H4 (cell line): ENCODE results near the gene SEC22A. TPM values are rescaled to one million over a fixed set of nuclear protein-coding genes. Genes with fewer than 3 reads are reported as not detected.

ENCODE experiments used
- DNase-seq: peaks from one replicate; pipeline ENCODE4 v3.0.0-alpha.2; 2015; ENCODE audit warnings: low spot score
- total RNA-seq: library from RNA; depleted of rRNA; stranded (reverse); fragments of >200 nt; shearing (Covaris generic); gene quantifications from 2 replicates; pipeline ENCODE4 v1.2.3, GENCODE V29; 2014; rRNA removed

SEC22A gene
- total RNA-seq = 58.4 and 66.6 TPM in 2 replicates

DNA sequence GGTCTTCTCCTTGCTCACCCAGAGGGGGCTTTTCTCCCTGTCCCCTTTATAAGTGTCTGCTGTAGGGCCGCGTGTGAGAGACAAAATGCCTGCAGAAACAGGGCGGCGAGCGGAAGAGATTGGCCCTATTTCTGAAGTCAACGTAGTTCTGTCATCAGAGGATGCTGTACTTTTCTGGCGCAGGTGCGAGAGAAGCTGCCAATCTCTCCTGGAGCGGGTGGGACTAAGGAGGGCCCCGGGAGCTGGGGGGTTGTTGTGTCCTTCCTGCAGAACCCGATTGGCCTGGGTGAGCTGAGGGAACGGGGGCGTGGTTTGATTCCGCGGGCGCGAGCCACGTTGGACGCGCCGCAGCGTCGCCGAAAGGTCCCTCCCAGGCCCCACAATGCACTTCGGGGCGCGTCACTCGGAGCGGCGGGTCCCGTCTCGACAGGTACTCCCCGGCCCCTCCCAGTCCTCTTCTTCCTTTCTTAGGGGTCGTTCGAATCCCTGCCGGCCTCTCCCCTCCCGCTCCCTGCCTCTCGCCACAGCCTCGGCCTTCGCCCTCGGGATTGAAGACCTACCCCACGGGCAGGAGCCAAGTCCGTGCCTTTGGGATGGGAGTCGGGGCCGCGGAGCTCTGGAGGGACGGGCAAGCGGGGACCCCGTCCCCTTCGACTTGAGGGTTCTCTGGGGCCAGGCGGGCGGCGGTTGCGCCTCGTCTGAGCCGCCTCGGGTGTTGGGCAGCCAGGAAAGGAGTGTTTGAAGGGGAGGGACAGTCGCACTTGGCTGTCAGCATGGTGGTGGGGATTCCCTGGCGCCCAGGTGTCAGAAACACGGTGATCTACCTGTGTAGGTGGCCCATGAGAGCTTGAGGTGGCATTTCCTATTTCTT, at the start of gene SEC22A:
TSS of gene SEC22A (plus strand) at position 387 of the 871 bp plus-strand sequence. CDS start 7,275 bp downstream, outside the sequence.
- DNase-seq = peak; percentile 94

DNA sequence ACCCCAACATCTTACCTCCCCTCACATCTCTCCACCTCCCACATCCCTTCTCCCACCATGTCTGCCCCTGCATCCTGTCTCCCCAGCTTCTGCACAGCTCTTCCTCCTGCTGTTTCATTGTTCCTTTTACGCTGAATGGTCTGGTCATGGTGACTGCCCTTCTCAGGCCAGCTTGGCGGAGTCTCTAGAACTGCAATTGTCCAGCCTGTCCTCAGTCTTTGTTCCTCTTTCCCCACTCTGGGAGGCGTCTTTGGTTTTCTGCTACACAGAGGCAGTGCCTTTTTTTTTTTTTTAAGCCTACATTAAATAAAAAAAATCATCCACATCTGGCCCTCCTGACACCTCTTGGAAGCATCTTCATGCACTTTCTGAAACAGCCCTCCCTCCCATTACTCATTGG, 49.1 kb upstream of the SEC22A start:
- no peak for DNase-seq

DNA sequence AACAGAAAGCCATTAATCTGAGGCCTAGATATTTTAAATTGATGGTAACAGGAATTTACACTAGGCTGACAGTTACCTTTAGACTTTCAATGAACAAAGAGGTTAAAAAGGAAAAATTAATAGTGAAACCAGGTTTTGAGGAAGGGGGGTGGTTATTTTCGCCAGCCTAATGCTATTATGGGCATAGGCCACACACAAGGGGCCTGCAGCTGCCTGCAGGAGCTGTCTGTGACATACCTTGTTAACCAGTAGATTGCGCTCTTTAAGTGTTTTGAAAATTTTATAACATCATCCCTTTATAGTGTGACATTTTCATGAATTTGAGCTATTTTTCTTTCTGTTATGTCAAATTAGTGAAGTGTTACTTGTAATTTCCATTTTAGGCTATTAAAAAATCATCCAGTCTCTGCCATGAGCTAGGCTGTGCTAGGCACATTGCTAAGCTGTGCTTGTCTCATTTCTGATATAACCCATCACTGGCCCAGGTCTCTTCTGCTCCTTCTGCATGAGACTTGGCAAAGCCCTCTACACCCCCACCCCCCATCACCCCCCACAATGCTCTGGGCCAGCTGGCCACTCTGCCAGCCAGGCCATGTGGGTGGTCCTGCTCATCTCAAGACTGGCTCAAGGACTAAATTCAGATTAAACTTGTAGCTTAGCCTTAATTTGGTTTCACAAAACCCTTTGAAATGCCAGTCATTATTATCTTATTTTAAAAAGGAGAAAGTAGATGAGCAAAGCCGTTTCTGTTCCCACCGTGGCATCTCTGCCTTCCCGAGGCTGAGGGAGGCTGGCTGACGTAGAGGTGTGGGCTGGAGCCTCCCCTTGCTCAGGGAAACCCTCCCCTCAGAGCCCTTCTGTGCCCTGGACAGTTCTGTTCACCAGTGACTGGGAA, 48.4 kb upstream of the SEC22A start:
- no peak for DNase-seq

- no peak for DNase-seq
Measured at GRCh38 chr3:123154020-123154985, 47.4 kb upstream of the SEC22A start.

DNA sequence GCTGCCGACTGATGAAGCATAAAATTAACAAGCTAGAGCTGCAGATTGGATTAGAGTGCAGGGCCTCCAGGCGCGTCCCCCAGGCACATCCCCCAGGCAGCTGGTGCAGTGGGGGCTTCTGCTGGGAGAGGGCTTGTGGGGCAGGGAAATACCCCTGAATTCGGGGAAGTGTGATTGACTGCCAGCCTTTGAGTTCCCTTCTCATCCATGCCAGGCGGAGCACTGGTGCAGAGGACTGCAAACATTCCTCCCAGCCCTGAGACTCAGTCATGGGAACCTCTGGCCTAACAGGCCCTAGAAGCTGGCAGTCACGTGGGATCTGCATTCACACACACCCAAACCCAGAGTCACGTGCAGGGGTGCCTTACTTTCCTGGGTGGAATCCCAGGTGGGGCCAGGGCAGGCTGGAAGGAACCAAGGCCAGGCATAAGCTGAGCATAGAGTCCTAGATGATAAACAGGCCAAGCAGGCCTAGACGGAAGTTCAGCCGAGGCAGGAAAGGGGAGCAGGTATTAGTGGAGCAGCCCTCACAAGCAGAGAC, 46.2 kb upstream of the SEC22A start:
- DNase-seq = no peak

GRCh38 chr3:123156276-123156995, 45.3 kb upstream of the SEC22A start:
- no peak for DNase-seq

DNA sequence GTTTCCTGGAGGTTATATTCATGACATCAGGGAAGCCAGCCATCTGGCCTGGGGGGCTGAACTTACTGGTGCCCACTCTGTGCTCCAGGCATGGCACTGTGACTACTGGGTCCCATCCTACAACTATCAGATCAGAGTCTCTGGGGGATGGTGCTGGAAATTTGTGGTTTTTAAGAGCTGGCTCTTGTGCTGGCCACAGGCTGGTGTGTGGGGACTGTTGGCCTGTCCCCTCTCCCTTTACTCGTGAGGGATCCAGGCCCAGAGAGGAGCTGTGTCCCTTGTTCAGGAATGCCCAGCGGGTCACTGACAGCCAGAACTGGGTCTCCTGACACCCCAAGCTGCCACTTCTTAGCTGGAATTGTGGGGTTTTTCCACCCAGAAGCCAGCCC, 44.5 kb upstream of the SEC22A start:
- no peak for DNase-seq

- no peak for DNase-seq
Measured at GRCh38 chr3:123157598-123158287, 44.0 kb upstream of the SEC22A start.

DNA sequence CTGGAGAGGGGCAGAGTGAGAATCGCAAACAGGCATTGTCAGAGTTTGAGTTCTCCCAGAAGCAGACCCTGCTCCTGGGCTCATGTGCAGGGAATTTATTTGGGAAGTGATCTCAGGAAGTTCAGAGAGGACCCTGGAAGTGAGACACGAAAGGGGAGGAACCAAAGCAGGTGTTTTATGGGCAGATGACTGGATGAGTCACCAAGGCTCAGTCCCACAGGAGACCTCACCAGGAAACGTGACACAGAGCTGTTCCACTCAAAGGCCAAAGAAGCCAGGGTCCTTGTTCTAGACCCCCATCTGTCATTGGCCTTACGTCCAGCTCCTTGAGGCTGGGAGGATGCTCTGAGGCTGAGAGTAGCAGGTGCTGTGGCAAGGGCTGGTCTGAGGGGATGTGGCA, 43.4 kb upstream of the SEC22A start:
- DNase-seq = peak; percentile 5

DNA sequence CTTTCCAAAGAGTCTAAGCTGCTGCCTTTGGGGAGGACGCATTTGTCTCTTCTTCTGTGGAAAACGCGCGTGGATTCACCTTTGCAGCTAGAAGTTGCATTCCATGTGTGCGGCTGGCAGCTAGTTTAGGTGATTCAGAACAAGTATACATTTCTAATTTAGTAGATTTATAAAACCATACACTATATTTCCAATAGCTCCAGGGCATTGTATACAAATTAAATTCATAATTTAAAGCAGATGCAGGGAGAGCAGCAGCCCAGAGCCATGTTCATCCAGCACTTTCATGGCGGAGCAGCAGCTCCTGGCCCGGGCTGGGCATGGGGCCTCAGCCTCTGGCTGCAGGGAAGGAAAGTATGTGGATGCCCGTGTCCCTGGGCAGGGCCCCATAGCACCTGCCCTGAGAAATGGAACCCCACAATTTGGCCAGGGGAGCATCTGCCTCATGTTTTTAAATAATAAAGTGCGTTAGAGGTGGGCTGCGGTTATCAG, 42.8 kb upstream of the SEC22A start:
- no peak for DNase-seq

- DNase-seq = no peak
Measured at GRCh38 chr3:123159926-123160635, 41.7 kb upstream of the SEC22A start.

DNA sequence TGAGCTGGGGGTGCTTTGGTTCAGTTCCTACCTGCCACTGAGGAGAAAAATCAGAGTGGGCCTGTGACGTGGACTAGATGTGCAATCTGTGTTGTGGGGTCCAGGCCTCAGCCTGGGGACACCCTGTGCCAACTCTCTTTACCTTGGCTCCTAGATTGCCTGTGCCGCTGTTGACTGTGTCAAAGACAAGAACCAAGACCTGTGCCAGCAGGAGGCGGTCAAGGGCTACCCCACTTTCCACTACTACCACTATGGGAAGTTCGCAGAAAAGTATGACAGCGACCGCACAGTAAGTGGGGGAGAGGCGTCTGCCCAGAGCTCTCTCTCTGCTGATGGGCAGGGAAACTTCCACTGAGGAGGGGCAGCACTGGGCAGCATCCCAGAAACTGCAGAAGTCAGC, 40.6 kb upstream of the SEC22A start:
- no peak for DNase-seq

DNA sequence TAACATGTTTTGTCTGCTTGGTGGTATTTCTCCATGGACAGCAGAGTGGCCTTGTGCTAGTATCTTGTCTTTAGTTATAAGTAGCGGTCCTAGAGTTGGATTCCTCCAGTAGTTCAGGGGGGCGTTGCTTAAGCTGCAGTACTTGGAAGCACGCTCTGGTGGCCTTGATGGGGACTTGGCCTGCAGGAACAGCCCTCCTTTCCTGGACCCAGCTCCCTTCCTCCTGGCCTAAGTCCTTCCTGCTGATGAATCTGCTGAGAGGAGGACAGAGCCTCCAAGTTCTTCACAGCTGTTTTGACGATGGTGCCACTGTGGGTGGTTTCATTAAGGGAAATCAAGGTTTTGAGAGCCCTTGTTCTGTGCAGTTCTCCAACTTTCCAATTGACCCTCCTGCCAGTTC, 38.6 kb upstream of the SEC22A start:
- DNase-seq = no peak

DNA sequence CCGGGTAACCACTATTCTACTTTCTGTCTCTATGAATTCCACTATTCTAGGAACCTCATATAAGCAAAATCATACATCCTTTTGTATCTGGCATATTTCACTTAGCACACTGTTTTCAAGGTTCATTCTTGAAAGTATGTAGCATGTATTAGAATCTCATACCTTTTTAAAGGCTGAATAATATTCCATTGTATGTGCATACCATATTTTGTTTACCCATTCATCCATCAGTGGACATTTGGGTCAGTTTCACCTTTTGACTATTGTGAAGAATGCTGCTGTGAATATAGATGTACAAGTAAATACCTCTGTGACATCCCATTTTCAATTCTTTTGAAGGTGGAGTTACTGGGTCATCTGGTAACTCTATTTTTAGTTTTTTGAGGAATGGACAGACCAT, 36.6 kb upstream of the SEC22A start:
- no peak for DNase-seq

DNA sequence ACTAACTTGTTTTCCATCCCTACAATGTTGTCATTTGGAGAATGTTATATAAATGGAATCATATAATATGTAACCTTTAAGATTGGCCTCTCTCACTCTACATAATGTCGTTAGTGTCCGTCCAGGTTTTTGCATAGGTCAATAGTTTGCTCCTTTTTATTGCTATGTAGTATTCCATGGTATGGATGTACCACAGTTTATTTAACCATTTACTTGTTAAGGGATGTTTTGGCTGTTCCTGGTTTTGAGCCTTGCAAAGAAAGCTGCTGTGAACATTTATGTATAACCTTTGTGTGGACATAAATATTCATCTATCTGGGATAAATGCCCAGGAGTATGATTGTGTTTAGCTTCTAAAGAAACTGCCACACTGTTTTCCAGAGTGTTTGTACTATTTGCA, 34.1 kb upstream of the SEC22A start:
- no peak for DNase-seq

DNA sequence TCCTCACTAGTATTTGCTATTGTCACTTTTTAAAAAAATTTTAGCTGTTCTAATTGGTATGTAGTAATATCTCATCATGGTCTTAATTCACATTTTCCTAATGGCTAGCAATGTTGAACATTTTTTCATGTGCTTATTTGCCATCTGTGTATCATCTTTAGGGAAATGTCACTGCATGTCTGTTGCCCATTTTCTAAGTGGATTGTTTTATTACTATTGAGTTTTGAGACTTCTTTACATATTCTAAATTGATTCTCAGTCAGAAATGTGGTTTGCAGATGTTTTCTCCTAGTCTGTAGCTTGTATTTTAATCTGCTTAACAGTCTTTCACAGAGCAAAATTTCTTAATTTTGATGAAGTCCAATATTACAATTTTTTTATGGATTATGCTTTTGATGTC, 33.6 kb upstream of the SEC22A start:
- DNase-seq = no peak

GRCh38 chr3:123168605-123169004, 33.1 kb upstream of the SEC22A start:
- no peak for DNase-seq

DNA sequence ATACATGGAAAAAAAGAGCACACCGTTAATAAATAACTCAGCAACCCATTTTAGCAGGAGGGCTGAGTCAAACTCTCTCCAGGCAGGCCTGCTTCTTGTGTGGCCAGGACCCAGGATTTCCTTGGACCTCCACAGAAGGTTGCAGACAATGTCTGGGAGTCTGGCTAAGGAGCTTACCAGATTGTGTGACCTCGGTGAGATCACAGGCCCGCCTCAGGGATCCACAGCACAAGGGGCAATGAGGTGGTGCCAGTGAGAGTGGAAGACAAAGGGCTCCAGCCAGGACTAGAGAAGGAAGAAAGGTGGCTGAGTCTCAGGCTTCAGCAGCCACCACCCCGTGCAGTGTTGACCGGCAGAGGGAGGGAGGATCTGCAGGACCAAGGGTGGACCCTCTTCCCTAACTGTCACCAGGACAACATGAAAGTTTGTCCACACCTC, 32.2 kb upstream of the SEC22A start:
- no peak for DNase-seq

GRCh38 chr3:123169930-123170329, 31.8 kb upstream of the SEC22A start:
- DNase-seq = no peak
